Bronchial epithelial cell (primary cell): ENCODE data around the gene SCYGR3. TPM values are rescaled to one million over a fixed set of nuclear protein-coding genes. Genes with fewer than 3 reads are reported as not detected.

Source experiments
- DNase-seq: peaks from one replicate; pipeline ENCODE4 v3.0.0-alpha.2; 2010; ENCODE audit warnings: low read depth
- FAIRE-seq: peaks from 2 replicates; lab custom pipeline; 2011; peaks lifted over from hg19 to GRCh38; lab: Jason Lieb, UNC
- H3K27me3 ChIP-seq: 2 replicates; pipeline ENCODE4 v1.5.1; 2011; ENCODE audit warnings: low read length; ENCODE audit not compliant: control insufficient read depth, insufficient read depth
- H3K36me3 ChIP-seq: 2 replicates; pipeline ENCODE4 v1.5.1; 2011; ENCODE audit warnings: low read length; ENCODE audit not compliant: control insufficient read depth, insufficient read depth
- H3K4me3 ChIP-seq: 2 replicates; pipeline ENCODE4 v1.5.1; 2011; ENCODE audit warnings: mild to moderate bottlenecking, low read depth, low read length, control low read depth
- CTCF ChIP-seq: IDR thresholded peaks from 2 replicates; pipeline ENCODE4 v1.5.1; 2011; ENCODE audit warnings: mild to moderate bottlenecking, moderate library complexity, low read length, control low read depth, inconsistent platforms; ENCODE audit not compliant: insufficient read depth, severe bottlenecking
- total RNA-seq: library from RNA; depleted of rRNA; stranded (reverse); fragments of >200 nt; gene quantifications from 2 replicates; pipeline ENCODE4 v1.2.1, GENCODE V29; 2014

SCYGR3 gene
- total RNA-seq, 1 donor from 2014 or later: not detected

- H3K4me3 ChIP-seq: no peak overlapping the region
- DNase-seq (no peak), FAIRE-seq (no peak)
- H3K27me3 ChIP-seq: no peaks in the 10 kb centered on the region
- H3K36me3 ChIP-seq: no peaks in the 10 kb centered on the region
- no peak for TF ChIP-seq CTCF
These were observed 15.7 kb upstream of the SCYGR3 start for GRCh38 chr2:227630322-227630721.

GRCh38 chr2:227629435-227629834 is 14.8 kb upstream of the SCYGR3 start:
- TF ChIP-seq CTCF: no peak
- no peaks in the 10 kb centered on the region for H3K27me3 ChIP-seq
- FAIRE-seq: no peak

GRCh38 chr2:227627769-227628168 is 13.1 kb upstream of the SCYGR3 start:
- H3K36me3 ChIP-seq: no peaks in the 10 kb centered on the region
- H3K27me3 ChIP-seq: no peaks in the 10 kb centered on the region
- FAIRE-seq: no peak
- H3K4me3 ChIP-seq: no peak overlapping the region
- DNase-seq: no peak
- no peak for TF ChIP-seq CTCF

More at GRCh38 chr2:227629435-227629834, 14.8 kb upstream of the SCYGR3 start:
- no peak for DNase-seq
- Histone ChIP-seq H3K36me3 (no peaks in the 10 kb centered on the region), H3K4me3 (no peak overlapping the region)

GRCh38 chr2:227626580-227627151 is 12.0 kb upstream of the SCYGR3 start:
- TF ChIP-seq CTCF: no peak
- H3K4me3 ChIP-seq: no peak overlapping the region
- DNase-seq (peak; percentile 25), FAIRE-seq (no peak)
- H3K36me3 ChIP-seq: no peaks in the 10 kb centered on the region
- no peaks in the 10 kb centered on the region for H3K27me3 ChIP-seq

- no peaks in the 10 kb centered on the region for H3K27me3 ChIP-seq
- FAIRE-seq: no peak
These were observed 10.8 kb upstream of the SCYGR3 start for GRCh38 chr2:227625420-227625819.

More at GRCh38 chr2:227625420-227625819, 10.8 kb upstream of the SCYGR3 start:
- no peak for TF ChIP-seq CTCF
- DNase-seq: no peak
- H3K4me3 ChIP-seq: no peak overlapping the region
- H3K36me3 ChIP-seq: no peaks in the 10 kb centered on the region
